Neutrophil (primary cell): ENCODE data around the gene RTBDN.
A peak's percentile ranks its signal among the peaks of the same experiment; 100 is the strongest.

ENCODE experiments used
- H3K27ac ChIP-seq: fragments of 200-600 bp; sonication (generic); 2 replicates; pipeline ENCODE4 v1.5.1; 2016; ENCODE audit warnings: mild to moderate bottlenecking, moderate library complexity
- H3K27me3 ChIP-seq: fragments of 200-600 bp; sonication (generic); 2 replicates; pipeline ENCODE4 v1.6.0; 2016; ENCODE audit warnings: mild to moderate bottlenecking
- H3K36me3 ChIP-seq: fragments of 200-600 bp; sonication (generic); 2 replicates; pipeline ENCODE4 v1.5.1; 2017
- H3K4me1 ChIP-seq, 2 experiments: fragments of 200-600 bp in 1 of 2; sonication (generic) in 1 of 2; 1 replicate in 1 of 2; 2 replicates in 1 of 2; pipeline versions ENCODE4 v1.5.1 to v1.6.1; 2013 to 2016; ENCODE audit warnings: low read depth in 1 of 2, low read length in 1 of 2, mild to moderate bottlenecking in 1 of 2, moderate library complexity in 1 of 2; ENCODE audit not compliant: control insufficient read depth in 1 of 2, insufficient read depth in 1 of 2
- H3K4me3 ChIP-seq, 2 experiments: fragments of 200-600 bp in 1 of 2; sonication (generic) in 1 of 2; 1 replicate in 1 of 2; 2 replicates in 1 of 2; pipeline ENCODE4 v1.5.1; 2013 to 2016; ENCODE audit warnings: low read depth in 1 of 2, low read length in 1 of 2, mild to moderate bottlenecking in 1 of 2, moderate library complexity in 1 of 2
- H3K9me3 ChIP-seq: fragments of 200-600 bp; sonication (generic); 2 replicates; pipeline ENCODE4 v1.5.1; 2016
- TF ChIP-seq, protein P1 (sequence below): fragments of 200-600 bp; sonication (generic); IDR thresholded peaks from 2 replicates; pipeline ENCODE4 v1.5.1; 2016; ENCODE audit warnings: antibody characterized with exemption

Gene RTBDN

DNA sequence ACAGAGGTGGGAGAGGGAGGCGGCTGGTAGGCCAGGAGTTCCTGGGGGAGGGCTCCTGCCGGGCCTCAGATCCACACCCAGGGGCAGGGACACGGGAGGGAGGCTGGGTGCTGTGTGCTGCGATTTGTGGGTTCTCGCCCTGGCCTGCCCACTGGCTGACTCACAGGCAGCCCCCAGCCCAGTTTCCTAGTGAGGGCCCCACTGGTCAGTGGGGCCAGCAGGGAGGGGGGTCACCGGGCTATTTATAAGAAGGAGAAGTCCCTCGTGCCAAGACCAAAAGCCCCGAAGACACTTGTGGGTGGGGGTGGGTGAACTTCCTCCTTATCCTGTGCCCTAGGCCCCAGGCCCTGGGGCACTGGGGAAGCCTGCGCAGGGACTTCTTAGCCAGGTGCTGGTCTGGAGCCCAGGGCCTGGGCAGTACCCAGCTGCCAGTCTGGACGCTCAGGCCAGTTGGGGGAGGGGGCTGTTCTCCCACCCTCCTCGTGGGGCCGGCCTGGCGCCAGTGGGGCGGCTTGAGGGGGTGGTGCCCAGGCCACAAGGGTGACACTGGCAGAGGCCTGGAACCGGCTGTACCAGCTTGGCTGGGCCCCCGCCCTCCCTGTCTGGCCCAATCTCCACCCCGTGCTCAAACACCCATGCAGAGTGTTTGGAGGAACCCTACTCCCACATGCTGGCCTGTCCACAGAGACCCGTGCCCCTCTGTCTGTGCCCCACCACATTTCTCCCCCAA, 48.1 kb downstream of the RTBDN start:
- Histone ChIP-seq H3K27ac (peak overlapping the region; percentile 100), H3K4me3 (peak overlapping the region; percentile 49 to 99), H3K9me3 (no peaks in the 10 kb centered on the region), H3K36me3 (no peaks in the 10 kb centered on the region), H3K4me1 (peaks cover 75 to 87% of the 10 kb centered on the region in 2 experiments), H3K27me3 (no peaks in the 10 kb centered on the region)
- TF ChIP-seq, protein P1, sequence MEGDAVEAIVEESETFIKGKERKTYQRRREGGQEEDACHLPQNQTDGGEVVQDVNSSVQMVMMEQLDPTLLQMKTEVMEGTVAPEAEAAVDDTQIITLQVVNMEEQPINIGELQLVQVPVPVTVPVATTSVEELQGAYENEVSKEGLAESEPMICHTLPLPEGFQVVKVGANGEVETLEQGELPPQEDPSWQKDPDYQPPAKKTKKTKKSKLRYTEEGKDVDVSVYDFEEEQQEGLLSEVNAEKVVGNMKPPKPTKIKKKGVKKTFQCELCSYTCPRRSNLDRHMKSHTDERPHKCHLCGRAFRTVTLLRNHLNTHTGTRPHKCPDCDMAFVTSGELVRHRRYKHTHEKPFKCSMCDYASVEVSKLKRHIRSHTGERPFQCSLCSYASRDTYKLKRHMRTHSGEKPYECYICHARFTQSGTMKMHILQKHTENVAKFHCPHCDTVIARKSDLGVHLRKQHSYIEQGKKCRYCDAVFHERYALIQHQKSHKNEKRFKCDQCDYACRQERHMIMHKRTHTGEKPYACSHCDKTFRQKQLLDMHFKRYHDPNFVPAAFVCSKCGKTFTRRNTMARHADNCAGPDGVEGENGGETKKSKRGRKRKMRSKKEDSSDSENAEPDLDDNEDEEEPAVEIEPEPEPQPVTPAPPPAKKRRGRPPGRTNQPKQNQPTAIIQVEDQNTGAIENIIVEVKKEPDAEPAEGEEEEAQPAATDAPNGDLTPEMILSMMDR, result no peak

DNA sequence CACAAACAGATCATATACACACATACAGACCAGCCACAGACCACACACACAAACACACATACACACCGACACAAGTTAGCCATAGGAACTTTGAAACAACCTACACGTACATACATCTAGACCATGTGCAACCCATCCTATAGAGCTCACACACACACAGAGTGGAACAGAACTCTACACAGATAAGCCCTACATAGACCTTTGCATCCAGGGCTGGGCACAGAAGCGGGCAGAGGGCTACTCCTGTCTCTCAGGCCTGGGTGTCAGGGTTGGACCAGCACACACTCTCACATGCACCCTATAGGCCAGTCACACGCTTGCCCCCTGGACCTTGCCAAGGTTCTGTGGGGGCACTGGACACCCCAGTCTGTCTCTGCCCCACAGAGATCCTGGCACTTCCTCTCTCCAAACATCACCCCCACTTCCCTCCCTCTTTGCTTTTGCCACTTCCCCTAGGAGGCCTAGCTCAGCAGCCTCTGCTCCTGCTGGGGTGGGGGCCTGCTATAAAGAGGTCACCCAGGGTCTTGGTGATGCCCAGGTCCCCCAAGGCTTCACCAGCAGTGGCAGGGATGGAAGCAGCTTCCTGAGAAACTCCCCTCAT, 48.8 kb downstream of the RTBDN start:
- H3K27me3 ChIP-seq, result no peaks in the 10 kb centered on the region
- H3K4me3 ChIP-seq, result peak overlapping the region; percentile 49 to 99

DNA sequence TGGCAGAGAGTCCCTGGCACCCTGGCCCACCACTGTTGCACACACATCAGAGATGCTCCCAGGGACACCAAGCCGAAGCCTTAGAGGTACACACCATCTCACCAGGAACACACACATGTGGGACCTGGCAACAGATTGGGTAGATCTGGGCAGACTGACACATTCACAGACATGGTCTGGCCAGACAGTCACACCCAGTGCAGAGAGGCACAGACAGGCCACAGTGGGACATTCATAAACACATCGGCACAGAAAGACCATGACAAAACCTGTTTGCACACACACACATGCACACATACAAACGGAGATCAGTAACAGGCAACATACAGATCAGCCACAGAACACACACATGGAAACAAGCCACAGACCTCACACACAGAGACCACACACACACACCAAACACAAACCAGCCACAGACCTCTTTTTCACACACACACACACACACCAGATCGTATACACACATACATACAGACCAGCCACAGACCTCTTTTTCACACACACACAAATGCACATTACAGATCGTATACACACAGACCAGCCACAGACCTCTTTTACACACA, 49.4 kb downstream of the RTBDN start:
- no peaks in the 10 kb centered on the region for H3K36me3 ChIP-seq
- TF ChIP-seq, protein P1, result no peak
- H3K4me3 ChIP-seq, result peak overlapping the region; percentile 49 to 99
- peaks cover 80 to 87% of the 10 kb centered on the region in 2 experiments for H3K4me1 ChIP-seq
- peak overlapping the region; percentile 100 for H3K27ac ChIP-seq
- H3K9me3 ChIP-seq, result no peaks in the 10 kb centered on the region
- no peaks in the 10 kb centered on the region for H3K27me3 ChIP-seq

More for the DNA sequence above, 48.8 kb downstream of the RTBDN start:
- TF ChIP-seq, protein P1, result peak; percentile 12
- Histone ChIP-seq H3K9me3 (no peaks in the 10 kb centered on the region), H3K27ac (peak overlapping the region; percentile 100), H3K36me3 (no peaks in the 10 kb centered on the region), H3K4me1 (peaks cover 76 to 87% of the 10 kb centered on the region in 2 experiments)

GRCh38 chr19:12784394-12784870, 49.9 kb downstream of the RTBDN start:
- Histone ChIP-seq H3K36me3 (no peaks in the 10 kb centered on the region), H3K9me3 (no peaks in the 10 kb centered on the region), H3K4me1 (peaks cover 85 to 92% of the 10 kb centered on the region in 2 experiments), H3K27me3 (no peaks in the 10 kb centered on the region), H3K4me3 (peak overlapping the region; percentile 49 to 99), H3K27ac (peak overlapping the region; percentile 100)
- TF ChIP-seq, protein P1, result no peak

DNA sequence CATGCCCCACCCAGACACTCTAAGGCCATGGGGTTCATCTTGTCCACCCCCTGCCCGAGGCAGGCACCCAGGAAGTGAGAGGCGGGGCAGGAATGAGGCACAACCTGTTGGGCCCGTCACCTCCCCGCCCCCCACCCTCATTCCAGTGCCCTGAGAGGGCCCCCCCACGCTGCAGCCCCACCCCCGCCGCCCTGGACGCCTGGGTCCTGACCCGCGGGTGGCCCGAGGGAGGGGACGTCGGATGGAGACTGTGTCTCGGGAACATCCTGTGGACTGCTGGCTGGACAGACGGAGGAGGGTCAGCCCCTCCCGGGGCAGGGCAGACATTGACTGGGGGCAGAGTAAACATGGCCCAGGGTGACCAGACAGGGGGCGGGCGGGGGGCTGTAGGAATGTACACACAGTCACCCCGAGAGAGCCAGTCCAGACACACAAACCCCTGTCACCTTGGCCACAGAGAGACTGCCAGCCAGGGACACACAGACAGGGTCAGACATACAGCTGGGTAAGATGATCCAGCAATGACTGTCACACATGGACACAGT, 50.5 kb downstream of the RTBDN start:
- H3K4me3 ChIP-seq, result peak overlapping the region; percentile 49 to 64
- no peaks in the 10 kb centered on the region for H3K36me3 ChIP-seq
- peaks cover 90 to 92% of the 10 kb centered on the region in 2 experiments for H3K4me1 ChIP-seq
- no peaks in the 10 kb centered on the region for H3K9me3 ChIP-seq
- H3K27ac ChIP-seq, result peak overlapping the region; percentile 100
- TF ChIP-seq, protein P1, result no peak
- H3K27me3 ChIP-seq, result no peaks in the 10 kb centered on the region
